DOHH2 (cell line): ENCODE measurements around the gene SEC22A.
A peak's percentile ranks its signal among the peaks of the same experiment; 100 is the strongest.

Source experiments
- H3F3A ChIP-seq: fragments of 200-600 bp; sonication (generic), shearing (Covaris generic); 2 replicates; pipeline ENCODE4 v1.6.0; 2016; ENCODE audit warnings: antibody characterized with exemption, mild to moderate bottlenecking; ENCODE audit not compliant: control insufficient read depth, insufficient read depth
- H3K27ac ChIP-seq: fragments of 200-600 bp; sonication (generic); 2 replicates; pipeline ENCODE4 v1.5.1; 2014; ENCODE audit warnings: low read depth, mild to moderate bottlenecking, low read length, moderate library complexity
- H3K27me3 ChIP-seq: fragments of 200-600 bp; sonication (generic); 2 replicates; pipeline ENCODE4 v1.6.1; 2014; ENCODE audit warnings: mild to moderate bottlenecking, low read length, mixed read lengths; ENCODE audit not compliant: control insufficient read depth
- H3K36me3 ChIP-seq: fragments of 200-600 bp; sonication (generic); 2 replicates; pipeline ENCODE4 v1.6.1; 2014; ENCODE audit warnings: mild to moderate bottlenecking, low read length, moderate library complexity, mixed read lengths; ENCODE audit not compliant: control insufficient read depth
- H3K4me1 ChIP-seq: fragments of 200-600 bp; sonication (generic); 2 replicates; pipeline ENCODE4 v1.6.1; 2014; ENCODE audit warnings: mild to moderate bottlenecking, low read length, mixed read lengths; ENCODE audit not compliant: control insufficient read depth
- H3K4me2 ChIP-seq: fragments of 200-600 bp; sonication (generic); 2 replicates; pipeline ENCODE4 v1.6.0; 2014; ENCODE audit warnings: mild to moderate bottlenecking, low read length, moderate library complexity
- H3K4me3 ChIP-seq: fragments of 200-600 bp; sonication (generic); 2 replicates; pipeline ENCODE4 v1.5.1; 2014; ENCODE audit warnings: mild to moderate bottlenecking, low read length, mixed read lengths
- H3K79me2 ChIP-seq: fragments of 200-600 bp; sonication (generic); 2 replicates; pipeline ENCODE4 v1.6.1; 2014; ENCODE audit warnings: mild to moderate bottlenecking, low read length, mixed read lengths; ENCODE audit not compliant: control insufficient read depth
- H3K9me2 ChIP-seq: fragments of 200-600 bp; sonication (generic); replicated peaks from 2 replicates; pipeline ENCODE4 v1.6.1; 2014; ENCODE audit warnings: mild to moderate bottlenecking, low read length, mixed read lengths; ENCODE audit not compliant: control insufficient read depth
- H3K9me3 ChIP-seq: fragments of 200-600 bp; sonication (generic); 2 replicates; pipeline ENCODE4 v1.6.1; 2014; ENCODE audit warnings: antibody characterized with exemption, low read length, mixed read lengths; ENCODE audit not compliant: control insufficient read depth, insufficient read depth
- H4K20me1 ChIP-seq: fragments of 200-600 bp; sonication (generic); 2 replicates; pipeline ENCODE4 v1.6.0; 2014; ENCODE audit warnings: low read depth, mild to moderate bottlenecking, antibody characterized with exemption, low read length, moderate library complexity; ENCODE audit not compliant: control insufficient read depth, insufficient read depth
- CTCF ChIP-seq: fragments of 200-600 bp; sonication (generic); IDR thresholded peaks from one replicate; pipeline ENCODE4 v1.5.1; 2014; ENCODE audit warnings: antibody characterized with exemption, mild to moderate bottlenecking, low read depth, low read length; ENCODE audit not compliant: poor library complexity, severe bottlenecking
- EZH2phosphoT487 ChIP-seq: fragments of 200-600 bp; sonication (generic); IDR thresholded peaks from 2 replicates; pipeline ENCODE4 v1.6.1; 2017; ENCODE audit warnings: borderline replicate concordance, mild to moderate bottlenecking, antibody characterized with exemption, low read length, moderate library complexity, mixed read lengths

SEC22A gene

GRCh38 chr3:123194552-123194951, 7.2 kb upstream of the SEC22A start:
- TF ChIP-seq EZH2phosphoT487, result no peak
- TF ChIP-seq CTCF, result no peak
- Histone ChIP-seq H3K9me3 (no peaks in the 10 kb centered on the region), H3K4me2 (no peak overlapping the region)

DNA sequence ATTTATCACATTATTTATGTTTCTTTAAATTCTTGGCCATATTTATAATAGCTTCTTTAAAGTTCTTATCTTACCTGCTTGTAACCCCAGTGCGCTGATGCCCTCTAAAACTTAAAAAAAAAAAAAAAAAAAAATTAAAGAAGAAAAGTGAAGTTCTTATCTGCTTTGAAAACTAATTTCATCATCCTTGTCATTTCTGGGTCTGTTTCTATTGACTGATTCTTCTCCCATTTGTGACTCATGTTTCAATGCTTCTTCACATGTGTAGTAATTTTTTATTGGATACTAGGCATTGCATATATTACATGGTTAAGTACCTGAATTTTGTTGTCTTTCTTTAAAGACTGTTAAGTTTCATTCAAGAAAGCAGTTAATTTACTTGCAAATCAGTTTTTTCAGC, 3.4 kb upstream of the SEC22A start:
- H3F3A ChIP-seq, result no peaks in the 10 kb centered on the region
- H3K79me2 ChIP-seq, result peaks cover 18% of the 10 kb centered on the region
- TF ChIP-seq EZH2phosphoT487 (no peak), CTCF (no peak)
- H3K36me3 ChIP-seq, result peaks cover 5% of the 10 kb centered on the region; the same call in 1 of the 2 replicates
- H3K4me2 ChIP-seq, result no peak overlapping the region
- peaks cover 2% of the 10 kb centered on the region; the same call in 1 of the 2 replicates for H3K27me3 ChIP-seq
- no peaks in the 10 kb centered on the region for H3K9me3 ChIP-seq
- H4K20me1 ChIP-seq, result no peaks in the 10 kb centered on the region
- H3K4me3 ChIP-seq, result no peak overlapping the region
- peaks cover 18% of the 10 kb centered on the region for H3K4me1 ChIP-seq
- H3K9me2 ChIP-seq, result no peaks in the 10 kb centered on the region
- H3K27ac ChIP-seq, result no peak overlapping the region

More at GRCh38 chr3:123194552-123194951, 7.2 kb upstream of the SEC22A start:
- Histone ChIP-seq H3K27me3 (peaks cover 2% of the 10 kb centered on the region; the same call in 1 of the 2 replicates), H3K9me2 (no peaks in the 10 kb centered on the region), H3K36me3 (no peaks in the 10 kb centered on the region), H3K4me3 (no peak overlapping the region), H3K79me2 (no peaks in the 10 kb centered on the region), H3K4me1 (no peaks in the 10 kb centered on the region), H4K20me1 (no peaks in the 10 kb centered on the region), H3K27ac (no peak overlapping the region), H3F3A (no peaks in the 10 kb centered on the region)

DNA sequence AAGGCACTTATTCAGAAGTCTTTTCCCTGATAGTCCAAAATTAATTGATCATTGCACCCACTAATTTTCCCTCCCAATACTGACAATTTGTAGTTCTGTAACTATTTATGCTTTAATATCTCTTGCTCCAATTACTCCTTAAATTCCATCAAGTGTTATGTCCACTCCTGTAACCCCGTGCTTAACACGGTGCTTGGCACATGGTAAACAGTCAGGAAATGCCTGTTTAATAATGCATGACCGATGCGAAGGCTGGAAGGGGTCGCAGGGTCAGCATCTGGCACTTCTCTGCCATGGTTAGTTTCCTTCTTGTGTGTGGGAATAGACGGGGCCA, 553 bp upstream of the SEC22A start:
- Histone ChIP-seq H3K36me3 (peaks cover 6% of the 10 kb centered on the region; the same call in 1 of the 2 replicates), H3K27me3 (no peaks in the 10 kb centered on the region), H3K4me3 (peak overlapping the region; percentile 96)

More for the DNA sequence above, 553 bp upstream of the SEC22A start:
- peak overlapping the region; percentile 99 for H3K4me2 ChIP-seq
- H3K4me1 ChIP-seq, result peaks cover 23% of the 10 kb centered on the region
- H3F3A ChIP-seq, result no peaks in the 10 kb centered on the region
- TF ChIP-seq CTCF (no peak), EZH2phosphoT487 (no peak)
- H3K79me2 ChIP-seq, result peaks cover 46% of the 10 kb centered on the region
- peak overlapping the region; percentile 69 for H3K27ac ChIP-seq
- H3K9me3 ChIP-seq, result no peaks in the 10 kb centered on the region
- H3K9me2 ChIP-seq, result no peaks in the 10 kb centered on the region
- no peaks in the 10 kb centered on the region for H4K20me1 ChIP-seq
